Glutamatergic neuron (in vitro differentiated cells): ENCODE results near the gene SHMT2. TPM values are rescaled to one million over a fixed set of nuclear protein-coding genes. Genes with fewer than 3 reads are reported as not detected.
A peak's percentile ranks its signal among the peaks of the same experiment; 100 is the strongest.

Source experiments
- DNase-seq: peaks from one replicate; pipeline ENCODE4 v3.0.0; 2022
- H3K27ac Mint-ChIP-seq: one replicate; pipeline ENCODE4 v1.8.0; 2020; ENCODE audit warnings: mild to moderate bottlenecking, mixed read lengths, inconsistent platforms; ENCODE audit not compliant: unreplicated experiment
- H3K27me3 Mint-ChIP-seq: one replicate; pipeline ENCODE4 v1.8.0; 2020; ENCODE audit warnings: mild to moderate bottlenecking, moderate library complexity, mixed read lengths, inconsistent platforms; ENCODE audit not compliant: unreplicated experiment
- H3K36me3 Mint-ChIP-seq: one replicate; pipeline ENCODE4 v1.8.0; 2020; ENCODE audit warnings: mild to moderate bottlenecking, mixed read lengths, inconsistent platforms; ENCODE audit not compliant: unreplicated experiment
- H3K4me1 Mint-ChIP-seq: one replicate; pipeline ENCODE4 v1.8.0; 2020; ENCODE audit warnings: mild to moderate bottlenecking, low read depth, mixed read lengths, inconsistent platforms; ENCODE audit not compliant: unreplicated experiment
- H3K4me3 Mint-ChIP-seq: one replicate; pipeline ENCODE4 v1.8.0; 2020; ENCODE audit warnings: mild to moderate bottlenecking, mixed read lengths, inconsistent platforms; ENCODE audit not compliant: unreplicated experiment
- H3K9me3 Mint-ChIP-seq: one replicate; pipeline ENCODE4 v1.8.0; 2020; ENCODE audit warnings: mild to moderate bottlenecking, moderate library complexity, mixed read lengths, inconsistent platforms; ENCODE audit not compliant: unreplicated experiment
- CTCF ChIP-seq: fragments of 200-600 bp; sonication (generic); IDR thresholded peaks from one replicate; pipeline ENCODE4 v1.5.0; 2021; ENCODE audit not compliant: partially characterized antibody, unreplicated experiment
- total RNA-seq: library from RNA; stranded (reverse); fragmentation: NEBNext Ultra II Directional; extraction: Animal tissue kit (Norgen Biotek cat#: 25700); gene quantifications from one replicate; pipeline ENCODE4 v1.2.1, GENCODE V29; 2021; ENCODE audit not compliant: unreplicated experiment

SHMT2 gene
- total RNA-seq, 1 donor from 2014 or later, result 165 TPM

- Mint-ChIP-seq H3K27ac (peak overlapping the region; percentile 85), H3K4me1 (peaks cover 35% of the 10 kb centered on the region), H3K4me3 (peak overlapping the region; percentile 87), H3K9me3 (peaks cover 39% of the 10 kb centered on the region), H3K36me3 (no peaks in the 10 kb centered on the region), H3K27me3 (peaks cover 46% of the 10 kb centered on the region)
- no peak for DNase-seq
- TF ChIP-seq CTCF, result no peak
These were observed 8.1 kb downstream of the SHMT2 start for GRCh38 chr12:57237596-57237931.

GRCh38 chr12:57237932-57238853 lies 8.7 kb downstream of the SHMT2 start:
- TF ChIP-seq CTCF, result no peak
- Mint-ChIP-seq H3K9me3 (peaks cover 37% of the 10 kb centered on the region), H3K27me3 (peaks cover 46% of the 10 kb centered on the region), H3K4me1 (peaks cover 35% of the 10 kb centered on the region), H3K36me3 (no peaks in the 10 kb centered on the region), H3K27ac (peak overlapping the region; percentile 92), H3K4me3 (peak overlapping the region; percentile 93)
- peak; percentile 44 for DNase-seq

- Mint-ChIP-seq H3K36me3 (no peaks in the 10 kb centered on the region), H3K4me1 (peaks cover 35% of the 10 kb centered on the region), H3K9me3 (peaks cover 36% of the 10 kb centered on the region), H3K4me3 (peak overlapping the region; percentile 98), H3K27me3 (peaks cover 46% of the 10 kb centered on the region), H3K27ac (peak overlapping the region; percentile 99)
- TF ChIP-seq CTCF, result peak; percentile 100
- DNase-seq, result peak; percentile 92
These were observed 9.5 kb downstream of the SHMT2 start for GRCh38 chr12:57238854-57239554.

GRCh38 chr12:57239587-57240065 lies 10.1 kb downstream of the SHMT2 start:
- peaks cover 29% of the 10 kb centered on the region for H3K4me1 Mint-ChIP-seq
- no peak for TF ChIP-seq CTCF
- H3K27me3 Mint-ChIP-seq, result peaks cover 43% of the 10 kb centered on the region
- H3K4me3 Mint-ChIP-seq, result peak overlapping the region; percentile 98
- peak overlapping the region; percentile 99 for H3K27ac Mint-ChIP-seq
- peaks cover 32% of the 10 kb centered on the region for H3K9me3 Mint-ChIP-seq
- no peak for DNase-seq
- H3K36me3 Mint-ChIP-seq, result no peaks in the 10 kb centered on the region
